ENCODE measurements around the gene TBC1D17. TPM values are rescaled to one million over a fixed set of nuclear protein-coding genes. Genes with fewer than 3 reads are reported as not detected.

TBC1D17 gene
- total RNA-seq, 3 donors from 2014 or later, result 33.7 to 55.7 (median 45.1) TPM

GRCh38 chr19:49890349-49891311 lies 13.1 kb downstream of the TBC1D17 start:
- ATAC-seq, result peak; percentile 85

GRCh38 chr19:49891393-49891792 lies 13.9 kb downstream of the TBC1D17 start:
- TF ChIP-seq, protein P1, sequence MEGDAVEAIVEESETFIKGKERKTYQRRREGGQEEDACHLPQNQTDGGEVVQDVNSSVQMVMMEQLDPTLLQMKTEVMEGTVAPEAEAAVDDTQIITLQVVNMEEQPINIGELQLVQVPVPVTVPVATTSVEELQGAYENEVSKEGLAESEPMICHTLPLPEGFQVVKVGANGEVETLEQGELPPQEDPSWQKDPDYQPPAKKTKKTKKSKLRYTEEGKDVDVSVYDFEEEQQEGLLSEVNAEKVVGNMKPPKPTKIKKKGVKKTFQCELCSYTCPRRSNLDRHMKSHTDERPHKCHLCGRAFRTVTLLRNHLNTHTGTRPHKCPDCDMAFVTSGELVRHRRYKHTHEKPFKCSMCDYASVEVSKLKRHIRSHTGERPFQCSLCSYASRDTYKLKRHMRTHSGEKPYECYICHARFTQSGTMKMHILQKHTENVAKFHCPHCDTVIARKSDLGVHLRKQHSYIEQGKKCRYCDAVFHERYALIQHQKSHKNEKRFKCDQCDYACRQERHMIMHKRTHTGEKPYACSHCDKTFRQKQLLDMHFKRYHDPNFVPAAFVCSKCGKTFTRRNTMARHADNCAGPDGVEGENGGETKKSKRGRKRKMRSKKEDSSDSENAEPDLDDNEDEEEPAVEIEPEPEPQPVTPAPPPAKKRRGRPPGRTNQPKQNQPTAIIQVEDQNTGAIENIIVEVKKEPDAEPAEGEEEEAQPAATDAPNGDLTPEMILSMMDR (IDR thresholded peaks at IDR 0.05), result no peak
- ATAC-seq (no peak), DNase-seq (no peak)
- intact Hi-C loops (cut with DNase I, micrococcal nuclease), result no loop called here
- Histone ChIP-seq H3K4me1 (ENCODE audit: low read depth) (peaks cover 8% of the 10 kb centered on the region), H3K9me3 (no peaks in the 10 kb centered on the region), H3K4me3 (no peak overlapping the region), H3K36me3 (ENCODE audit: low read depth) (no peaks in the 10 kb centered on the region)

More at GRCh38 chr19:49890349-49891311, 13.1 kb downstream of the TBC1D17 start:
- H3K36me3 ChIP-seq (ENCODE audit: low read depth), result no peaks in the 10 kb centered on the region
- TF ChIP-seq, protein P1 (IDR thresholded peaks at IDR 0.05), result no peak
- no peak overlapping the region for H3K4me3 ChIP-seq
- peaks cover 8% of the 10 kb centered on the region for H3K4me1 ChIP-seq (ENCODE audit: low read depth)
- no peaks in the 10 kb centered on the region for H3K9me3 ChIP-seq
- DNase-seq, result peak; percentile 77 to 81 (median 78)
- intact Hi-C loops (cut with DNase I, micrococcal nuclease), result no loop called here

GRCh38 chr19:49892716-49893115 lies 15.2 kb downstream of the TBC1D17 start:
- ATAC-seq, result no peak
- TF ChIP-seq, protein P1 (IDR thresholded peaks at IDR 0.05), result no peak
- peaks cover 11% of the 10 kb centered on the region for H3K4me1 ChIP-seq (ENCODE audit: low read depth)
- no peak overlapping the region for H3K4me3 ChIP-seq
- intact Hi-C loops (cut with DNase I, micrococcal nuclease), result no loop called here
- H3K36me3 ChIP-seq (ENCODE audit: low read depth), result no peaks in the 10 kb centered on the region
- H3K9me3 ChIP-seq, result no peaks in the 10 kb centered on the region
- DNase-seq, result no peak

DNA sequence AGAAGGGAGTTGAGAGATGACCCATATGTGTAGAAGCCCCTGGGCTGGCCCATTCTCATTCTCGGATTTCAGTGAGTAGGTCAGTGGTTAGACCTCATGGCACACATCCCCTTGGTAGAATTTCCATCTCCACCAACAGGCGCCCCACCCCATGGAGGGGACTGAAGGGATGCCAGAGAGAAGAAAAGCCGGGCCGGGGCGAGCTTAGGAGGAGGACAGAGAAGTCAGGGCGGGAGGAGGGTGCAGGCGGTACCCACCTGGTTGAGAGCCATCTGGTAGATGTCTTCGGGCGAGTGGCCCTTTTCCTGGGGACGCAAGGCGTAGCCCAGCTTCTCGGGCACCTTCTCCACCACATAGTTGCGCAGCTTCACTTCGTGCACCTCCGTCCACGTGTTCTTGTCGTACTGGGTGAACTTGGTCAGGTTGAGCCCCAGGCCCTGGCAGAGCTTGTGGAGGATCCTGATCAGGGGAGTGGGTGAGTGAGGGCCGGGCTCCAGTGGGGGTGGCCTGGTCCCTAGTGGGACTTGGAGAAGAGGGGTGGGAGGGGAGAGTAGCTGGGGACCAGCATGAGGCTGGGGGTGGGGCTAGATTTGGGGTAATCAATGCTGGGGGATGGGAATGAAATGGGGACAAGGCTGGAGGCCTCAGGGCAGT lies 16.6 kb downstream of the TBC1D17 start:
- H3K4me1 ChIP-seq (ENCODE audit: low read depth), result peaks cover 11% of the 10 kb centered on the region
- no peaks in the 10 kb centered on the region for H3K9me3 ChIP-seq
- no peak for ATAC-seq
- no peak overlapping the region for H3K4me3 ChIP-seq
- DNase-seq, result no peak
- intact Hi-C loops (cut with DNase I, micrococcal nuclease), result no loop called here
- TF ChIP-seq, protein P1 (IDR thresholded peaks at IDR 0.05), result no peak
- H3K36me3 ChIP-seq (ENCODE audit: low read depth), result no peaks in the 10 kb centered on the region

- H3K4me1 ChIP-seq (ENCODE audit: low read depth), result peaks cover 7% of the 10 kb centered on the region
- no peaks in the 10 kb centered on the region for H3K36me3 ChIP-seq (ENCODE audit: low read depth)
- H3K9me3 ChIP-seq, result no peaks in the 10 kb centered on the region
- DNase-seq, result no peak
- H3K4me3 ChIP-seq, result no peak overlapping the region
- TF ChIP-seq, protein P1 (IDR thresholded peaks at IDR 0.05), result no peak
- no peak for ATAC-seq
- intact Hi-C loops (cut with DNase I, micrococcal nuclease), result no loop called here
These were observed 17.5 kb downstream of the TBC1D17 start for GRCh38 chr19:49894879-49895565.

Data from mucosa of descending colon (tissue), 3 donors.